K562 (cell line): ENCODE results near the gene LRRC8A. TPM values are rescaled to one million over a fixed set of nuclear protein-coding genes. Genes with fewer than 3 reads are reported as not detected.

Source experiments
- ATF3 ChIP-seq, 2 experiments: fragments of 450-650 bp in 1 of 2; sonication (generic) in 1 of 2; formaldehyde crosslinking in 1 of 2; IDR thresholded peaks in 1 of 2; conservative IDR thresholded peaks in 1 of 2; 2 replicates each; pipeline versions ENCODE4 v1.6.1 to v1.8.1; 2016 to 2023; ENCODE audit warnings: mild to moderate bottlenecking in 2 of 2, moderate library complexity in 2 of 2, inconsistent platforms in 1 of 2, missing genetic modification reagents in 1 of 2
- BMI1 ChIP-seq: fragments of 150-350 bp; IDR thresholded peaks from 2 replicates; pipeline ENCODE4 v1.6.1; 2014; ENCODE audit warnings: low read length
- BRD4 ChIP-seq: fragments of 200-600 bp; sonication (generic); IDR thresholded peaks from 2 replicates; pipeline ENCODE4 v1.6.1; 2017; ENCODE audit warnings: inconsistent platforms
- CCNT2 ChIP-seq: IDR thresholded peaks from 2 replicates; pipeline ENCODE4 v1.6.1; 2011; ENCODE audit warnings: borderline replicate concordance, low read depth, mild to moderate bottlenecking, moderate library complexity, mixed read lengths, low read length; ENCODE audit not compliant: insufficient read length; ENCODE audit errors: extremely low read depth
- ELF1 ChIP-seq: fragments of 200-800 bp; sonication (Bioruptor generic); IDR thresholded peaks from 2 replicates; pipeline ENCODE4 v1.6.1; 2016; ENCODE audit warnings: missing genetic modification characterization, missing compliant biosample characterization
- ETV6 ChIP-seq, 3 experiments: fragments of 150-350 bp in 1 of 3; sonication (generic) in 1 of 3; formaldehyde crosslinking in 1 of 3; IDR thresholded peaks; 2 replicates each; pipeline versions ENCODE4 v1.6.1 to v1.8.0; 2014 to 2022; ENCODE audit warnings: borderline replicate concordance in 2 of 3, low read depth in 2 of 3, antibody characterized with exemption in 1 of 3, low read length in 1 of 3, mild to moderate bottlenecking in 1 of 3, missing genetic modification reagents in 1 of 3
- EZH2 ChIP-seq: IDR thresholded peaks from 2 replicates; pipeline ENCODE4 v1.6.1; 2012; ENCODE audit warnings: low read depth, mild to moderate bottlenecking, inconsistent platforms, low read length, borderline replicate concordance
- GABPB2 ChIP-seq: fragments of 250-450 bp; sonication (Bioruptor Pico); conservative IDR thresholded peaks from 2 replicates; pipeline ENCODE4 v1.5.1; 2021; ENCODE audit warnings: mild to moderate bottlenecking
- IRF2 ChIP-seq: sonication (generic); formaldehyde crosslinking; IDR thresholded peaks from 2 replicates; pipeline ENCODE4 v1.8.1; 2022; ENCODE audit warnings: mild to moderate bottlenecking, missing genetic modification reagents
- MCM5 ChIP-seq: fragments of 450-650 bp; IDR thresholded peaks from 2 replicates; pipeline ENCODE4 v1.6.1; 2016; ENCODE audit warnings: low read depth
- MXD1 ChIP-seq: fragments of 250-450 bp; sonication (Bioruptor Pico); IDR thresholded peaks from 2 replicates; pipeline ENCODE4 v1.8.0; 2021; ENCODE audit warnings: borderline replicate concordance, mild to moderate bottlenecking, moderate library complexity; ENCODE audit not compliant: poor library complexity, severe bottlenecking
- PML ChIP-seq: IDR thresholded peaks from 2 replicates; pipeline ENCODE4 v1.6.1; 2012; ENCODE audit warnings: low read length, inconsistent platforms
- PTRF ChIP-seq: fragments of 450-650 bp; IDR thresholded peaks from 2 replicates; pipeline ENCODE4 v1.6.1; 2016; ENCODE audit warnings: mild to moderate bottlenecking, missing genetic modification characterization, missing compliant biosample characterization
- RFX1 ChIP-seq: fragments of 450-650 bp; IDR thresholded peaks from 2 replicates; pipeline ENCODE4 v1.6.1; 2016; ENCODE audit warnings: mild to moderate bottlenecking, moderate library complexity
- RUNX1 ChIP-seq: sonication (generic); IDR thresholded peaks from 2 replicates; pipeline ENCODE4 v1.6.1; 2016; ENCODE audit warnings: antibody characterized with exemption, low read depth
- SETDB1 ChIP-seq: IDR thresholded peaks from one replicate; pipeline ENCODE4 v1.6.1; 2012; ENCODE audit warnings: low read length, control low read depth, inconsistent platforms
- THRAP3 ChIP-seq: fragments of 450-650 bp; IDR thresholded peaks from 2 replicates; pipeline ENCODE4 v1.6.1; 2016; ENCODE audit warnings: mild to moderate bottlenecking, inconsistent platforms, borderline replicate concordance
- XRCC3 ChIP-seq: fragments of 450-650 bp; IDR thresholded peaks from 2 replicates; pipeline ENCODE4 v1.6.1; 2017; ENCODE audit warnings: mild to moderate bottlenecking, moderate library complexity
- ZC3H8 ChIP-seq: fragments of 450-650 bp; IDR thresholded peaks from 2 replicates; pipeline ENCODE4 v1.6.1; 2017
- ZNF197 ChIP-seq: fragments of 200-800 bp; sonication (Bioruptor generic); IDR thresholded peaks from 2 replicates; pipeline ENCODE4 v1.6.1; 2016; ENCODE audit warnings: low read depth, missing genetic modification characterization, missing compliant biosample characterization
- ZNF282 ChIP-seq: sonication (generic); formaldehyde crosslinking; IDR thresholded peaks from 2 replicates; pipeline ENCODE4 v1.8.1; 2023; ENCODE audit warnings: missing genetic modification reagents
- ZNF395 ChIP-seq: fragments of 200-800 bp; sonication (Bioruptor generic); IDR thresholded peaks from 2 replicates; pipeline ENCODE4 v1.6.1; 2017; ENCODE audit warnings: missing genetic modification characterization, missing compliant biosample characterization
- ZNF41 ChIP-seq: fragments of 250-450 bp; sonication (Bioruptor Pico); conservative IDR thresholded peaks from 2 replicates; pipeline ENCODE4 v1.4.0; 2020; ENCODE audit warnings: mild to moderate bottlenecking
- ZNF583 ChIP-seq: fragments of 250-450 bp; sonication (Bioruptor Pico); IDR thresholded peaks from 2 replicates; pipeline ENCODE4 v1.4.0; 2020
- ZNF764 ChIP-seq: fragments of 250-450 bp; sonication (Bioruptor Pico); IDR thresholded peaks from 2 replicates; pipeline ENCODE4 v1.4.0; 2020; ENCODE audit warnings: low read depth, mild to moderate bottlenecking, moderate library complexity
- ZNF77 ChIP-seq: fragments of 250-450 bp; sonication (Bioruptor Pico); IDR thresholded peaks from 2 replicates; pipeline ENCODE4 v1.5.0; 2020
- polyA plus RNA-seq, 8 experiments: library from polyadenylated mRNA; depleted of rRNA in 4 of 8; stranded (reverse) in 5 of 8; unstranded in 3 of 8; fragments of >200 nt; fragmentation: Nextera tagmentation in 2 of 8; fragmentation: Illumina TruSeq in 1 of 8; extraction: Ambion mirVana in 2 of 8; extraction: Trizol in 1 of 8; gene quantifications; 2 replicates each; pipeline versions ENCODE4 v1.2.1 to v1.2.3, GENCODE V29; 2011 to 2014; ENCODE audit warnings: inconsistent platforms in 1 of 8, missing spikeins in 1 of 8
- total RNA-seq, 7 experiments: library from RNA; depleted of rRNA in 6 of 7; stranded (reverse); fragments of >200 nt in 6 of 7; fragmentation: Illumina TruSeq in 2 of 7; extraction: Trizol in 2 of 7; gene quantifications; 2 replicates each; pipeline versions ENCODE4 v1.2.1 to v1.2.3, GENCODE V29; 2011 to 2021; ENCODE audit warnings: low replicate concordance in 1 of 7

Gene LRRC8A
- total and polyA plus RNA-seq, 9 of the 15 experiments (the other 6 are each of a cell fraction or from before 2014, with no cell fraction given): 2.9 to 24.7 (median 8.9) TPM

GRCh38 chr9:128881884-128882676 lies at the start of gene LRRC8A, which contains the start of gene KYAT1 (continued):
- TF ChIP-seq ATF3 (IDR thresholded peaks at IDR 0.05) (peak; percentile 99), ATF3 (CRISPR knock-in tag; conservative IDR thresholded peaks at IDR 0.05) (no peak), ZNF197 (CRISPR knock-in tag) (no peak), MCM5 (no peak), ZNF764 (CRISPR knock-in tag) (no peak), ZNF395 (CRISPR knock-in tag) (peak; percentile 73; the same call in 1 of the 2 replicates), PML (no peak), ZNF583 (CRISPR knock-in tag) (no peak), THRAP3 (no peak), BMI1 (no peak), RFX1 (no peak), ELF1 (tag) (peak; percentile 99), GABPB2 (CRISPR knock-in tag) (no peak), ZNF41 (CRISPR knock-in tag) (no peak), SETDB1 (peak; percentile 38), ZC3H8 (no peak), MXD1 (peak; percentile 46), IRF2 (CRISPR knock-in tag) (no peak), EZH2 (no peak), ZNF77 (CRISPR knock-in tag) (no peak), PTRF (tag) (no peak), XRCC3 (no peak), BRD4 (no peak), CCNT2 (peak; percentile 66), RUNX1 (no peak), ZNF282 (no peak), ETV6 (IDR thresholded peaks at IDR 0.05; ENCODE audit: borderline replicate concordance in 1 of 2, low read depth in 2 of 2, low read length in 1 of 2) (no peak), ETV6 (CRISPR knock-in tag; IDR thresholded peaks at IDR 0.05; ENCODE audit: borderline replicate concordance) (no peak)
